HepG2 (cell line): ENCODE data around the gene LMNA. TPM values are rescaled to one million over a fixed set of nuclear protein-coding genes. Genes with fewer than 3 reads are reported as not detected.

ENCODE experiments used
- ASH2L ChIP-seq: fragments of 300-600, 200-600 bp; sonication (generic); IDR thresholded peaks from 2 replicates; pipeline ENCODE4 v1.7.0; 2017; ENCODE audit warnings: low read depth, mild to moderate bottlenecking, moderate library complexity, mixed read lengths, low read length; ENCODE audit not compliant: insufficient read length
- ATF4 ChIP-seq, 2 experiments: fragments of 450-650 bp in 1 of 2; sonication (generic) in 1 of 2; formaldehyde crosslinking; IDR thresholded peaks; 2 replicates each; pipeline versions ENCODE4 v1.5.0 to v1.8.0; 2020 to 2022; ENCODE audit warnings: mild to moderate bottlenecking in 1 of 2, missing genetic modification reagents in 1 of 2
- DR1 ChIP-seq: sonication (generic); formaldehyde crosslinking; IDR thresholded peaks from 2 replicates; pipeline ENCODE4 v1.8.0; 2021; ENCODE audit warnings: mild to moderate bottlenecking, missing genetic modification reagents, inconsistent platforms
- DRAP1 ChIP-seq: IDR thresholded peaks from 2 replicates; pipeline ENCODE4 v1.6.1; 2016; ENCODE audit warnings: missing genetic modification reagents, missing compliant biosample characterization
- ETV5 ChIP-seq: IDR thresholded peaks from 2 replicates; pipeline ENCODE4 v1.6.1; 2018; ENCODE audit warnings: missing biosample characterization, missing genetic modification reagents, inconsistent platforms, borderline replicate concordance
- FOSL2 ChIP-seq: sonication (generic); formaldehyde crosslinking; IDR thresholded peaks from 2 replicates; pipeline ENCODE4 v1.4.0; 2020; ENCODE audit warnings: missing genetic modification reagents
- HIVEP1 ChIP-seq: sonication (generic); formaldehyde crosslinking; IDR thresholded peaks from 2 replicates; pipeline ENCODE4 v1.4.0; 2020; ENCODE audit warnings: mild to moderate bottlenecking, missing genetic modification reagents
- HMGXB3 ChIP-seq: sonication (generic); formaldehyde crosslinking; IDR thresholded peaks from 2 replicates; pipeline ENCODE4 v1.4.0; 2020; ENCODE audit warnings: missing genetic modification reagents, borderline replicate concordance
- MAZ ChIP-seq, 2 experiments: sonication (generic) in 1 of 2; formaldehyde crosslinking in 1 of 2; IDR thresholded peaks; 2 replicates each; pipeline versions ENCODE4 v1.5.0 to v1.6.1; 2012 to 2020; ENCODE audit warnings: low read depth in 2 of 2, mild to moderate bottlenecking in 2 of 2, borderline replicate concordance in 1 of 2, improper control_type of control experiment in 1 of 2, low read length in 1 of 2, missing genetic modification reagents in 1 of 2, moderate library complexity in 1 of 2
- NCOR1 ChIP-seq: fragments of 200-600 bp; sonication (generic); IDR thresholded peaks from 2 replicates; pipeline ENCODE4 v1.7.0; 2017; ENCODE audit warnings: antibody characterized with exemption, low read length, borderline replicate concordance
- RAD51 ChIP-seq: fragments of 450-650 bp; IDR thresholded peaks from 2 replicates; pipeline ENCODE4 v1.6.1; 2016; ENCODE audit warnings: borderline replicate concordance
- REST ChIP-seq, 2 experiments: IDR thresholded peaks; 2 replicates each; pipeline ENCODE4 v1.6.1; 2011 to 2012; ENCODE audit warnings: low read length in 2 of 2, borderline replicate concordance in 1 of 2, low read depth in 1 of 2, mild to moderate bottlenecking in 1 of 2, moderate library complexity in 1 of 2
- SIN3A ChIP-seq: IDR thresholded peaks from 2 replicates; pipeline ENCODE4 v1.6.1; 2011; ENCODE audit warnings: low read depth, mild to moderate bottlenecking, control low read depth, low read length, borderline replicate concordance
- SOX6 ChIP-seq, 2 experiments: fragments of 450-650 bp in 1 of 2; sonication (generic) in 1 of 2; formaldehyde crosslinking in 1 of 2; IDR thresholded peaks; 2 replicates each; pipeline versions ENCODE4 v1.4.0 to v1.6.1; 2017 to 2020; ENCODE audit warnings: antibody characterized with exemption in 1 of 2, mild to moderate bottlenecking in 1 of 2, missing genetic modification reagents in 1 of 2
- TBX2 ChIP-seq: sonication (generic); formaldehyde crosslinking; IDR thresholded peaks from 2 replicates; pipeline ENCODE4 v1.5.0; 2020; ENCODE audit warnings: missing genetic modification reagents, mild to moderate bottlenecking, borderline replicate concordance
- ZNF580 ChIP-seq: IDR thresholded peaks from 2 replicates; pipeline ENCODE4 v1.6.1; 2016; ENCODE audit warnings: low read depth, borderline replicate concordance
- ZNF616 ChIP-seq: sonication (generic); formaldehyde crosslinking; IDR thresholded peaks from 2 replicates; pipeline ENCODE4 v1.5.0; 2020; ENCODE audit warnings: low read depth, mild to moderate bottlenecking, missing genetic modification reagents
- polyA plus RNA-seq, 8 experiments: library from polyadenylated mRNA; depleted of rRNA in 3 of 8; stranded (reverse) in 7 of 8; unstranded in 1 of 8; fragments of >200 nt; fragmentation: Illumina TruSeq in 4 of 8; extraction: Trizol in 4 of 8; gene quantifications; 2 replicates each; pipeline versions ENCODE4 v1.2.1 to v1.2.3, GENCODE V29; 2011 to 2016; ENCODE audit warnings: low read depth in 4 of 8, missing spikeins in 1 of 8, mixed read lengths in 1 of 8; ENCODE audit not compliant: insufficient read depth in 1 of 8
- total RNA-seq, 5 experiments: library from RNA; depleted of rRNA; stranded (reverse); fragments of >200 nt; fragmentation: Illumina TruSeq; extraction: Trizol; gene quantifications; 2 replicates each; pipeline ENCODE4 v1.2.3, GENCODE V29; 2016; ENCODE audit warnings: low read depth in 1 of 5

The LMNA gene
- total and polyA plus RNA-seq, 2 of the 13 experiments (the other 11 are each of a cell fraction or from before 2014, with no cell fraction given): 107 to 225 TPM

GRCh38 chr1:156118177-156118868 lies 3.8 kb downstream of the LMNA start (continued):
- TF ChIP-seq DRAP1 (CRISPR knock-in tag) (peak; percentile 76), MAZ (IDR thresholded peaks at IDR 0.05; ENCODE audit: borderline replicate concordance, low read depth, low read length) (peak; percentile 35; the same call in 1 of the 2 replicates), MAZ (CRISPR knock-in tag; IDR thresholded peaks at IDR 0.05; ENCODE audit: low read depth) (peak; percentile 71; the same call in 1 of the 2 replicates), SIN3A (peak; percentile 64; the same call in 1 of the 2 replicates), DR1 (CRISPR knock-in tag) (no peak), ZNF580 (CRISPR knock-in tag) (no peak; the same call in 1 of the 2 replicates), TBX2 (CRISPR knock-in tag) (peak; percentile 89), SOX6 (IDR thresholded peaks at IDR 0.05) (no peak), SOX6 (CRISPR knock-in tag; IDR thresholded peaks at IDR 0.05) (peak; percentile 53), RAD51 (no peak), HMGXB3 (CRISPR knock-in tag) (no peak), ETV5 (CRISPR knock-in tag) (peak; percentile 64; the same call in 1 of the 2 replicates), FOSL2 (peak; percentile 21), ZNF616 (CRISPR knock-in tag) (no peak), HIVEP1 (CRISPR knock-in tag) (no peak), REST (IDR thresholded peaks at IDR 0.05; ENCODE audit: borderline replicate concordance in 1 of 2, low read depth in 1 of 2, low read length in 2 of 2) (no peak), ATF4 (CRISPR knock-in tag; IDR thresholded peaks at IDR 0.05) (0 out of 4 replicates have a peak, but pooled peaks of 1 of the 2 experiments have one; percentile 39), ASH2L (peak; percentile 78), NCOR1 (peak; percentile 19; the same call in 1 of the 2 replicates)
